Measurements from ENCODE around the gene CNTNAP2. TPM values are rescaled to one million over a fixed set of nuclear protein-coding genes. Genes with fewer than 3 reads are reported as not detected.
"Not testable (repeated sequence)": the region's sequence is repeated elsewhere in the genome, so short reads cannot be mapped to it uniquely, and the experiment has no call there.

Gene CNTNAP2
- total and polyA plus RNA-seq, 2 of the 8 experiments (the other 6 are each of a cell fraction or from before 2014, with no cell fraction given) = 27.9 to 71.0 TPM

- not testable (repeated sequence) for H4K8ac ChIP-seq (ENCODE audit: extremely low read depth, insufficient read depth, low read length); H2BK120ac ChIP-seq (replicated peaks; ENCODE audit: low read depth, low read length); H3K23ac ChIP-seq (ENCODE audit: insufficient read length); H2AFZ ChIP-seq (ENCODE audit: low read length); H4K5ac ChIP-seq (ENCODE audit: insufficient read length, low read depth, low read length); FAIRE-seq; H3K27me3 ChIP-seq (replicated peaks in 1 of 4; ENCODE audit: control insufficient read depth in 3 of 4, extremely low read depth in 1 of 4, insufficient read depth in 3 of 4, low read length in 3 of 4); DNase-seq (ENCODE audit: low read depth in 1 of 2, low spot score in 2 of 2); H3K4me3 ChIP-seq (ENCODE audit: extremely low read depth in 1 of 4, insufficient read depth in 2 of 4, low read depth in 3 of 4, low read length in 4 of 4); H2AK5ac ChIP-seq (ENCODE audit: low read depth, low read length); H3K79me2 ChIP-seq (ENCODE audit: control insufficient read depth in 1 of 2, insufficient read depth in 2 of 2, low read length in 2 of 2); H2BK20ac ChIP-seq (ENCODE audit: low read length); H3K4me2 ChIP-seq (ENCODE audit: insufficient read depth in 1 of 2, low read depth in 2 of 2, low read length in 2 of 2); H3K36me3 ChIP-seq (ENCODE audit: control insufficient read depth in 2 of 4, insufficient read depth in 4 of 4, low read length in 3 of 4); H3K4ac ChIP-seq (replicated peaks; ENCODE audit: insufficient read length, low read depth, low read length); H2BK12ac ChIP-seq (ENCODE audit: low read depth, low read length); H3K18ac ChIP-seq (ENCODE audit: extremely low read depth, low read length); H2BK5ac ChIP-seq (ENCODE audit: low read depth, low read length); H3K79me1 ChIP-seq (ENCODE audit: low read depth, low read length); H2BK15ac ChIP-seq (ENCODE audit: low read length); H3K14ac ChIP-seq (ENCODE audit: insufficient read length); H3K9me3 ChIP-seq (ENCODE audit: insufficient read depth in 2 of 2, low read depth in 1 of 2, low read length in 1 of 2); H4K20me1 ChIP-seq (replicated peaks in 1 of 2; ENCODE audit: control insufficient read depth in 1 of 2, insufficient read depth in 2 of 2, low read length in 2 of 2); H3K23me2 ChIP-seq (ENCODE audit: low read depth, low read length); H3K4me1 ChIP-seq (replicated peaks in 1 of 4; ENCODE audit: control insufficient read depth in 3 of 4, insufficient read depth in 4 of 4, low read length in 3 of 4); H3K56ac ChIP-seq (replicated peaks; ENCODE audit: insufficient read length, low read depth, low read length); H3K27ac ChIP-seq (ENCODE audit: low read depth, low read length); H4K91ac ChIP-seq (replicated peaks; ENCODE audit: insufficient read length, low read length); H3K9ac ChIP-seq (replicated peaks in 1 of 4; ENCODE audit: extremely low read depth in 1 of 4, low read depth in 3 of 4, low read length in 3 of 4)
- ChIA-PET CTCF (ENCODE audit: partially characterized antibody) (interaction anchor here (0.6 to 2.0 kb wide), 2 partner anchors 37 to 166 kb away, joined by 3 to 4 read pairs; no protein-coding TSS in a partner anchor), POLR2A (ENCODE audit: partially characterized antibody) (interaction anchor here (0.7 kb wide), 1 partner anchor 88 kb away, joined by 4 read pairs; no protein-coding TSS in a partner anchor)
- WGBS, 2 experiments (ENCODE audit: extremely low coverage in 1 of 2, insufficient coverage in 1 of 2, insufficient read length in 1 of 2, insufficient replicate concordance in 2 of 2, low coverage in 1 of 2, low lambda C conversion rate in 2 of 2, missing lambda C conversion rate in 1 of 2) = 89% methylated on average over 3 of the region's 3 CpGs; no CpG with 5 or more reads in 1 of the 2 experiments
Measured at GRCh38 chr7:148430690-148431089, 2314.1 kb downstream of the CNTNAP2 start.
